Measurements from ENCODE around the gene AMOTL1. TPM values are rescaled to one million over a fixed set of nuclear protein-coding genes. Genes with fewer than 3 reads are reported as not detected.

Gene AMOTL1
- total and polyA plus RNA-seq, 11 donors, result 6.2 to 76.0 (median 50.9) TPM

GRCh38 chr11:94760296-94760695, 7.9 kb upstream of the AMOTL1 start:
- TF ChIP-seq POLR2A (IDR thresholded peaks at IDR 0.05) (no peak), CTCF (IDR thresholded peaks at IDR 0.05) (no peak)
- Histone ChIP-seq H3K4me1 (no peaks in the 10 kb centered on the region), H3K27ac (no peak overlapping the region), H3K9me3 (no peaks in the 10 kb centered on the region), H3K36me3 (no peaks in the 10 kb centered on the region), H3K27me3 (no peaks in the 10 kb centered on the region), H3K4me3 (no peak overlapping the region)
- DNase-seq, result no peak
- intact Hi-C loops (cut with DNase I), result loop anchor here in 4 of 10 donors (2.0 to 10.0 kb wide), 4 partner anchors 135 to 138 kb away; no protein-coding TSS in a partner anchor
- no peak for ATAC-seq

- H3K9me3 ChIP-seq, result no peaks in the 10 kb centered on the region
- H3K4me1 ChIP-seq, result peaks cover 0 to 4% (median 0%) of the 10 kb centered on the region in 12 donors
- ATAC-seq, result peak in 1 of 4 donors; percentile 49
- H3K4me3 ChIP-seq, result no peak overlapping the region
- no peak for DNase-seq
- TF ChIP-seq CTCF (IDR thresholded peaks at IDR 0.05) (peak in 11 of 12 donors; percentile 26 to 60 (median 42)), POLR2A (IDR thresholded peaks at IDR 0.05) (no peak)
- 94 to 100% (median 95%) methylated on average over 1 of the region's 1 CpG for WGBS, 4 donors
- no peaks in the 10 kb centered on the region for H3K36me3 ChIP-seq
- peak overlapping the region in 1 of 12 donors; percentile 13 for H3K27ac ChIP-seq
- intact Hi-C loops (cut with DNase I), result loop anchor here in 7 of 10 donors (1.0 to 10.0 kb wide), 6 partner anchors 133 to 140 kb away; no protein-coding TSS in a partner anchor
- no peaks in the 10 kb centered on the region for H3K27me3 ChIP-seq
These were observed 5.9 kb upstream of the AMOTL1 start for GRCh38 chr11:94762208-94762607.

GRCh38 chr11:94762995-94763394, 5.2 kb upstream of the AMOTL1 start:
- peak overlapping the region in 1 of 12 donors; percentile 44 for H3K27ac ChIP-seq
- ATAC-seq, result no peak

GRCh38 chr11:94766713-94767206, 1.4 kb upstream of the AMOTL1 start:
- TF ChIP-seq CTCF (IDR thresholded peaks at IDR 0.05), result no peak
- no peak for TF ChIP-seq POLR2A (IDR thresholded peaks at IDR 0.05)
- Histone ChIP-seq H3K27ac (peak overlapping the region in 5 of 12 donors; percentile 89 to 97 (median 95)), H3K4me1 (peaks cover 2 to 37% (median 19%) of the 10 kb centered on the region in 12 donors), H3K36me3 (no peaks in the 10 kb centered on the region), H3K27me3 (no peaks in the 10 kb centered on the region), H3K9me3 (no peaks in the 10 kb centered on the region), H3K4me3 (no peak overlapping the region)
- no peak for DNase-seq
- 44 to 78% (median 60%) methylated on average over 5 of the region's 5 CpGs for WGBS, 4 donors
- no peak for ATAC-seq
- intact Hi-C loops (cut with DNase I), result loop anchor here in 6 of 10 donors (5.0 to 10.0 kb wide), 5 partner anchors 34 to 144 kb away; no protein-coding TSS in a partner anchor

More at GRCh38 chr11:94762995-94763394, 5.2 kb upstream of the AMOTL1 start:
- DNase-seq, result no peak
- Histone ChIP-seq H3K27me3 (no peaks in the 10 kb centered on the region), H3K36me3 (no peaks in the 10 kb centered on the region), H3K4me3 (no peak overlapping the region), H3K4me1 (peaks cover 0 to 12% (median 4%) of the 10 kb centered on the region in 12 donors), H3K9me3 (no peaks in the 10 kb centered on the region)
- no peak for TF ChIP-seq CTCF (IDR thresholded peaks at IDR 0.05)
- WGBS, 4 donors, result 89 to 97% (median 94%) methylated on average over 2 of the region's 2 CpGs
- intact Hi-C loops (cut with DNase I), result loop anchor here in 7 of 10 donors (1.0 to 10.0 kb wide), 6 partner anchors 132 to 141 kb away; no protein-coding TSS in a partner anchor
